ENCODE measurements around the gene HAUS3. TPM values are rescaled to one million over a fixed set of nuclear protein-coding genes. Genes with fewer than 3 reads are reported as not detected.

Gene HAUS3
- total and polyA plus RNA-seq, 8 donors: 5.5 to 37.4 (median 8.9) TPM

- TF ChIP-seq EP300 (IDR thresholded peaks at IDR 0.05): no peak
- no peak for TF ChIP-seq POLR2AphosphoS5 (IDR thresholded peaks at IDR 0.05)
- TF ChIP-seq CTCF (IDR thresholded peaks at IDR 0.05): no peak
- no peak for TF ChIP-seq POLR2A (IDR thresholded peaks at IDR 0.05)
- Histone ChIP-seq H3K4me3 (no peak overlapping the region), H3K4me1 (peaks cover 0 to 12% (median 7%) of the 10 kb centered on the region in 4 donors), H3K27me3 (no peaks in the 10 kb centered on the region), H3K36me3 (peaks cover 0 to 35% (median 19%) of the 10 kb centered on the region in 4 donors), H3K27ac (no peak overlapping the region), H3K9me3 (no peaks in the 10 kb centered on the region)
- intact Hi-C loops (cut with DNase I; ENCODE audit: low total_unique reads): no loop called here
- DNase-seq: no peak
- 84 to 94% (median 90%) methylated on average over 19 to 27 of the region's 27 CpGs for WGBS, 5 donors
Observed at GRCh38 chr4:2271279-2272025, 29.5 kb upstream of the HAUS3 start.

GRCh38 chr4:2270341-2271165, 28.6 kb upstream of the HAUS3 start:
- peaks cover 0 to 35% (median 19%) of the 10 kb centered on the region in 4 donors for H3K36me3 ChIP-seq
- no peaks in the 10 kb centered on the region for H3K27me3 ChIP-seq
- no peak for DNase-seq
- no peak overlapping the region for H3K4me3 ChIP-seq
- no peak overlapping the region for H3K27ac ChIP-seq
- no peaks in the 10 kb centered on the region for H3K9me3 ChIP-seq
- intact Hi-C loops (cut with DNase I; ENCODE audit: low total_unique reads): no loop called here
- TF ChIP-seq POLR2A (IDR thresholded peaks at IDR 0.05): no peak
- no peak for TF ChIP-seq EP300 (IDR thresholded peaks at IDR 0.05)
- TF ChIP-seq CTCF (IDR thresholded peaks at IDR 0.05): no peak
- 85 to 91% (median 87%) methylated on average over 4 to 34 of the region's 34 CpGs for WGBS, 5 donors
- peaks cover 8 to 21% (median 16%) of the 10 kb centered on the region in 4 donors for H3K4me1 ChIP-seq

- H3K27me3 ChIP-seq: no peaks in the 10 kb centered on the region
- H3K4me3 ChIP-seq: no peak overlapping the region
- no peaks in the 10 kb centered on the region for H3K9me3 ChIP-seq
- DNase-seq: no peak
- no peak overlapping the region for H3K27ac ChIP-seq
- peaks cover 0 to 35% (median 19%) of the 10 kb centered on the region in 4 donors for H3K36me3 ChIP-seq
- TF ChIP-seq CTCF (IDR thresholded peaks at IDR 0.05) (no peak), EP300 (IDR thresholded peaks at IDR 0.05) (no peak), POLR2AphosphoS5 (IDR thresholded peaks at IDR 0.05) (no peak), POLR2A (IDR thresholded peaks at IDR 0.05) (no peak)
- intact Hi-C loops (cut with DNase I; ENCODE audit: low total_unique reads): no loop called here
- 76 to 88% (median 87%) methylated on average over 12 of the region's 12 CpGs for WGBS, 5 donors
- H3K4me1 ChIP-seq: peaks cover 11 to 29% (median 22%) of the 10 kb centered on the region in 4 donors
Observed at GRCh38 chr4:2269618-2270163, 27.8 kb upstream of the HAUS3 start.

- Histone ChIP-seq H3K4me1 (peaks cover 11 to 30% (median 25%) of the 10 kb centered on the region in 4 donors), H3K9me3 (no peaks in the 10 kb centered on the region), H3K27ac (no peak overlapping the region), H3K36me3 (peaks cover 0 to 35% (median 19%) of the 10 kb centered on the region in 4 donors), H3K27me3 (no peaks in the 10 kb centered on the region), H3K4me3 (no peak overlapping the region)
- 71 to 78% (median 75%) methylated on average over 3 to 6 of the region's 6 CpGs for WGBS, 5 donors
- no peak for DNase-seq
- TF ChIP-seq POLR2A (IDR thresholded peaks at IDR 0.05): no peak
- TF ChIP-seq EP300 (IDR thresholded peaks at IDR 0.05): no peak
- TF ChIP-seq POLR2AphosphoS5 (IDR thresholded peaks at IDR 0.05): no peak
- TF ChIP-seq CTCF (IDR thresholded peaks at IDR 0.05): no peak
- intact Hi-C loops (cut with DNase I; ENCODE audit: low total_unique reads): no loop called here
Observed at GRCh38 chr4:2269206-2269531, 27.2 kb upstream of the HAUS3 start.
